WTC11 (cell line): Measurements from ENCODE around the gene FNDC1. TPM values are rescaled to one million over a fixed set of nuclear protein-coding genes. Genes with fewer than 3 reads are reported as not detected.

Experiments
- ATAC-seq: fragments of 200-7000 bp; cut with Tn5 transposase; 2 replicates; pipeline ENCODE4 v1.10.0; 2021; ENCODE audit warnings: mild to moderate bottlenecking, moderate library complexity
- CTCF ChIA-PET: fragments of 300-600 bp; sonication (Branson Sonifier 250); formaldehyde crosslinking; loops from one replicate; lab custom pipeline; 2021; ENCODE audit warnings: antibody characterized with exemption; lab: Charles Lee
- POLR2A ChIA-PET: fragments of 350-600 bp; sonication (Branson Sonifier 250); formaldehyde crosslinking; loops from one replicate; lab custom pipeline; 2021; ENCODE audit warnings: antibody characterized with exemption; lab: Charles Lee
- DNase-seq: peaks from one replicate; pipeline ENCODE4 v3.0.0; 2021; ENCODE audit warnings: low spot score
- H3K27ac Mint-ChIP-seq: 2 replicates; pipeline ENCODE4 v1.8.0; 2021; ENCODE audit warnings: mixed read lengths
- H3K27me3 Mint-ChIP-seq: 2 replicates; pipeline ENCODE4 v1.8.0; 2021; ENCODE audit warnings: low read depth, mild to moderate bottlenecking, moderate library complexity, mixed read lengths
- H3K36me3 Mint-ChIP-seq: 2 replicates; pipeline ENCODE4 v1.8.0; 2021; ENCODE audit warnings: mixed read lengths
- H3K4me1 Mint-ChIP-seq: 2 replicates; pipeline ENCODE4 v1.8.0; 2022; ENCODE audit warnings: mixed read lengths
- H3K4me3 Mint-ChIP-seq: 2 replicates; pipeline ENCODE4 v1.8.0; 2021; ENCODE audit warnings: mild to moderate bottlenecking, moderate library complexity, mixed read lengths
- H3K9me3 Mint-ChIP-seq: 2 replicates; pipeline ENCODE4 v1.8.0; 2021; ENCODE audit warnings: mixed read lengths
- ATF3 ChIP-seq: sonication (generic); formaldehyde crosslinking; conservative IDR thresholded peaks from 2 replicates; pipeline ENCODE4 v1.8.1; 2022; ENCODE audit warnings: mild to moderate bottlenecking, missing genetic modification reagents
- E2F5 ChIP-seq: sonication (generic); formaldehyde crosslinking; IDR thresholded peaks from 2 replicates; pipeline ENCODE4 v1.8.1; 2022; ENCODE audit warnings: mild to moderate bottlenecking, moderate library complexity, missing genetic modification reagents
- FOXP4 ChIP-seq: sonication (generic); formaldehyde crosslinking; IDR thresholded peaks from 2 replicates; pipeline ENCODE4 v1.8.0; 2022; ENCODE audit warnings: mild to moderate bottlenecking, missing genetic modification reagents
- MAX ChIP-seq: sonication (generic); formaldehyde crosslinking; IDR thresholded peaks from 2 replicates; pipeline ENCODE4 v1.8.0; 2022; ENCODE audit warnings: mild to moderate bottlenecking, missing genetic modification reagents
- MLX ChIP-seq: sonication (generic); formaldehyde crosslinking; IDR thresholded peaks from 2 replicates; pipeline ENCODE4 v1.8.1; 2023; ENCODE audit warnings: mild to moderate bottlenecking, missing genetic modification reagents, moderate library complexity
- NR2C2 ChIP-seq: sonication (generic); formaldehyde crosslinking; IDR thresholded peaks from 2 replicates; pipeline ENCODE4 v1.8.0; 2022; ENCODE audit warnings: mild to moderate bottlenecking, missing genetic modification reagents
- PRDM15 ChIP-seq: sonication (generic); formaldehyde crosslinking; IDR thresholded peaks from 2 replicates; pipeline ENCODE4 v1.8.0; 2022; ENCODE audit warnings: missing genetic modification reagents
- PREB ChIP-seq: sonication (generic); formaldehyde crosslinking; IDR thresholded peaks from 2 replicates; pipeline ENCODE4 v1.8.1; 2022; ENCODE audit warnings: mild to moderate bottlenecking, missing genetic modification reagents, moderate library complexity, borderline replicate concordance
- SOX15 ChIP-seq: fragments of 250-450 bp; sonication (Bioruptor Pico); IDR thresholded peaks from 2 replicates; pipeline ENCODE4 v1.9.0; 2021; ENCODE audit warnings: mild to moderate bottlenecking
- ZBTB43 ChIP-seq: sonication (generic); formaldehyde crosslinking; IDR thresholded peaks from 2 replicates; pipeline ENCODE4 v1.8.1; 2023; ENCODE audit warnings: mild to moderate bottlenecking, missing genetic modification reagents
- ZNF219 ChIP-seq: sonication (generic); formaldehyde crosslinking; IDR thresholded peaks from 2 replicates; pipeline ENCODE4 v1.8.0; 2023; ENCODE audit warnings: missing genetic modification reagents, mild to moderate bottlenecking, borderline replicate concordance
- ZNF263 ChIP-seq: sonication (generic); formaldehyde crosslinking; IDR thresholded peaks from 2 replicates; pipeline ENCODE4 v1.8.1; 2022; ENCODE audit warnings: low read depth, mild to moderate bottlenecking, moderate library complexity, missing genetic modification reagents
- ZNF396 ChIP-seq: fragments of 250-450 bp; sonication (Bioruptor Pico); IDR thresholded peaks from 2 replicates; pipeline ENCODE4 v1.8.0; 2021; ENCODE audit warnings: mild to moderate bottlenecking, moderate library complexity, borderline replicate concordance
- ZNF416 ChIP-seq: fragments of 250-450 bp; sonication (Bioruptor Pico); IDR thresholded peaks from 2 replicates; pipeline ENCODE4 v1.9.0; 2021; ENCODE audit warnings: mild to moderate bottlenecking, inconsistent platforms
- ZNF423 ChIP-seq: fragments of 250-450 bp; sonication (Bioruptor Pico); IDR thresholded peaks from 2 replicates; pipeline ENCODE4 v2.1.2; 2022; ENCODE audit warnings: mild to moderate bottlenecking, moderate library complexity
- ZNF532 ChIP-seq: fragments of 250-450 bp; sonication (Bioruptor Pico); IDR thresholded peaks from 2 replicates; pipeline ENCODE4 v1.9.0; 2021; ENCODE audit warnings: mild to moderate bottlenecking, borderline replicate concordance
- ZNF671 ChIP-seq: fragments of 250-450 bp; sonication (Bioruptor Pico); IDR thresholded peaks from 2 replicates; pipeline ENCODE4 v1.8.0; 2021; ENCODE audit warnings: mild to moderate bottlenecking
- total RNA-seq: library from RNA; stranded (reverse); gene quantifications from 3 replicates; pipeline ENCODE4 v1.2.3, GENCODE V29; 2021

FNDC1 gene
- total RNA-seq, 1 experiment from 2014 or later, result 0.44 TPM

- no peak for ATAC-seq
- no peak for DNase-seq
- no peaks in the 10 kb centered on the region for H3K4me1 Mint-ChIP-seq
- H3K4me3 Mint-ChIP-seq, result no peak overlapping the region
- no peaks in the 10 kb centered on the region; the same call in 1 of the 2 replicates for H3K27me3 Mint-ChIP-seq
- POLR2A ChIA-PET, result no interaction called here
- TF ChIP-seq MLX (CRISPR knock-in tag), result no peak
- TF ChIP-seq ZNF219 (CRISPR knock-in tag), result no peak
- no peak for TF ChIP-seq FOXP4 (CRISPR knock-in tag)
- no peak for TF ChIP-seq SOX15
- no peak for TF ChIP-seq ZNF263
- no peak for TF ChIP-seq ATF3 (CRISPR knock-in tag)
- no peak for TF ChIP-seq NR2C2 (CRISPR knock-in tag)
- TF ChIP-seq PRDM15, result no peak
- CTCF ChIA-PET, result interaction anchor here (0.7 kb wide), 1 partner anchor 324 kb away, joined by 3 read pairs; no protein-coding TSS in a partner anchor
- peaks cover 15% of the 10 kb centered on the region for H3K9me3 Mint-ChIP-seq
- no peaks in the 10 kb centered on the region for H3K36me3 Mint-ChIP-seq
- H3K27ac Mint-ChIP-seq, result no peak overlapping the region
Measured at GRCh38 chr6:159309723-159310122, 140.5 kb downstream of the FNDC1 start.

GRCh38 chr6:159311618-159312017 is 142.4 kb downstream of the FNDC1 start:
- ATAC-seq (peak; percentile 77), DNase-seq (no peak)
- Mint-ChIP-seq H3K36me3 (no peaks in the 10 kb centered on the region), H3K4me3 (no peak overlapping the region), H3K4me1 (no peaks in the 10 kb centered on the region), H3K27me3 (no peaks in the 10 kb centered on the region; the same call in 1 of the 2 replicates), H3K27ac (no peak overlapping the region), H3K9me3 (peaks cover 15% of the 10 kb centered on the region)
- ChIA-PET POLR2A (no interaction called here), CTCF (interaction anchor here (0.8 to 1.9 kb wide), 7 partner anchors 58 to 322 kb away, joined by 3 to 7 read pairs (median 3); partner anchors contain the start of gene FNDC1)
- TF ChIP-seq ZNF423 (CRISPR knock-in tag) (no peak), ZNF671 (CRISPR knock-in tag) (no peak), ZNF532 (CRISPR knock-in tag) (no peak), PREB (CRISPR knock-in tag) (no peak), E2F5 (CRISPR knock-in tag) (no peak), ZBTB43 (CRISPR knock-in tag) (no peak), MLX (CRISPR knock-in tag) (no peak), ZNF396 (CRISPR knock-in tag) (no peak), ZNF219 (CRISPR knock-in tag) (no peak), MAX (CRISPR knock-in tag) (no peak), ZNF416 (CRISPR knock-in tag) (no peak)
